ENCODE data around the gene GALNT13. TPM values are rescaled to one million over a fixed set of nuclear protein-coding genes. Genes with fewer than 3 reads are reported as not detected.

GALNT13 gene
- total and polyA plus RNA-seq, 4 donors = not detected

GRCh38 chr2:154049561-154049960, 177.8 kb downstream of the GALNT13 start:
- TF ChIP-seq NR2F2 (IDR thresholded peaks at IDR 0.05) (no peak), HNF4G (IDR thresholded peaks at IDR 0.05) (no peak), REST (IDR thresholded peaks at IDR 0.05) (no peak), YY1 (IDR thresholded peaks at IDR 0.05) (no peak), FOXA2 (IDR thresholded peaks at IDR 0.05) (no peak), JUND (IDR thresholded peaks at IDR 0.05) (no peak), SP1 (IDR thresholded peaks at IDR 0.05) (no peak), ATF3 (IDR thresholded peaks at IDR 0.05) (no peak), GABPA (IDR thresholded peaks at IDR 0.05 in 1 of 2, conservative IDR thresholded peaks at IDR 0.05 in 1 of 2) (no peak), TAF1 (conservative IDR thresholded peaks at IDR 0.05) (no peak), EGR1 (IDR thresholded peaks at IDR 0.05; ENCODE audit: low read depth in 2 of 2) (no peak), FOXA1 (IDR thresholded peaks at IDR 0.05) (no peak), HNF4A (conservative IDR thresholded peaks at IDR 0.05) (no peak), MAX (IDR thresholded peaks at IDR 0.05) (no peak), RXRA (IDR thresholded peaks at IDR 0.05) (no peak), RAD21 (IDR thresholded peaks at IDR 0.05) (no peak)
- TF ChIP-seq, protein P1, sequence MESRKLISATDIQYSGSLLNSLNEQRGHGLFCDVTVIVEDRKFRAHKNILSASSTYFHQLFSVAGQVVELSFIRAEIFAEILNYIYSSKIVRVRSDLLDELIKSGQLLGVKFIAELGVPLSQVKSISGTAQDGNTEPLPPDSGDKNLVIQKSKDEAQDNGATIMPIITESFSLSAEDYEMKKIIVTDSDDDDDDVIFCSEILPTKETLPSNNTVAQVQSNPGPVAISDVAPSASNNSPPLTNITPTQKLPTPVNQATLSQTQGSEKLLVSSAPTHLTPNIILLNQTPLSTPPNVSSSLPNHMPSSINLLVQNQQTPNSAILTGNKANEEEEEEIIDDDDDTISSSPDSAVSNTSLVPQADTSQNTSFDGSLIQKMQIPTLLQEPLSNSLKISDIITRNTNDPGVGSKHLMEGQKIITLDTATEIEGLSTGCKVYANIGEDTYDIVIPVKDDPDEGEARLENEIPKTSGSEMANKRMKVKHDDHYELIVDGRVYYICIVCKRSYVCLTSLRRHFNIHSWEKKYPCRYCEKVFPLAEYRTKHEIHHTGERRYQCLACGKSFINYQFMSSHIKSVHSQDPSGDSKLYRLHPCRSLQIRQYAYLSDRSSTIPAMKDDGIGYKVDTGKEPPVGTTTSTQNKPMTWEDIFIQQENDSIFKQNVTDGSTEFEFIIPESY (IDR thresholded peaks at IDR 0.05) = no peak
- TF ChIP-seq, protein P2, sequence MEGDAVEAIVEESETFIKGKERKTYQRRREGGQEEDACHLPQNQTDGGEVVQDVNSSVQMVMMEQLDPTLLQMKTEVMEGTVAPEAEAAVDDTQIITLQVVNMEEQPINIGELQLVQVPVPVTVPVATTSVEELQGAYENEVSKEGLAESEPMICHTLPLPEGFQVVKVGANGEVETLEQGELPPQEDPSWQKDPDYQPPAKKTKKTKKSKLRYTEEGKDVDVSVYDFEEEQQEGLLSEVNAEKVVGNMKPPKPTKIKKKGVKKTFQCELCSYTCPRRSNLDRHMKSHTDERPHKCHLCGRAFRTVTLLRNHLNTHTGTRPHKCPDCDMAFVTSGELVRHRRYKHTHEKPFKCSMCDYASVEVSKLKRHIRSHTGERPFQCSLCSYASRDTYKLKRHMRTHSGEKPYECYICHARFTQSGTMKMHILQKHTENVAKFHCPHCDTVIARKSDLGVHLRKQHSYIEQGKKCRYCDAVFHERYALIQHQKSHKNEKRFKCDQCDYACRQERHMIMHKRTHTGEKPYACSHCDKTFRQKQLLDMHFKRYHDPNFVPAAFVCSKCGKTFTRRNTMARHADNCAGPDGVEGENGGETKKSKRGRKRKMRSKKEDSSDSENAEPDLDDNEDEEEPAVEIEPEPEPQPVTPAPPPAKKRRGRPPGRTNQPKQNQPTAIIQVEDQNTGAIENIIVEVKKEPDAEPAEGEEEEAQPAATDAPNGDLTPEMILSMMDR (IDR thresholded peaks at IDR 0.05; ENCODE audit: low read depth, low read length, missing input control) = no peak
- WGBS = 56% methylated on average over 1 of the region's 1 CpG
- no peak for DNase-seq (ENCODE audit: low spot score)
- Histone ChIP-seq H3K9ac (ENCODE audit: low read depth in 1 of 2, low read length in 2 of 2) (no peak overlapping the region), H3K36me3 (ENCODE audit: control insufficient read depth in 4 of 4, insufficient read depth in 3 of 4, low read depth in 1 of 4, low read length in 3 of 4) (no peaks in the 10 kb centered on the region), H3K9me3 (ENCODE audit: control insufficient read depth in 4 of 4, low read length in 3 of 4) (no peaks in the 10 kb centered on the region), H3K27me3 (ENCODE audit: control insufficient read depth in 4 of 4, insufficient read depth in 4 of 4, low read length in 3 of 4) (no peaks in the 10 kb centered on the region), H3K27ac (ENCODE audit: low read depth in 1 of 2, low read length in 2 of 2) (no peak overlapping the region), H3K4me1 (ENCODE audit: control insufficient read depth in 4 of 4, insufficient read depth in 4 of 4, low read length in 3 of 4) (no peaks in the 10 kb centered on the region), H3K4me3 (ENCODE audit: low read depth in 1 of 3, low read length in 3 of 3) (no peak overlapping the region)

All from liver (tissue), 9 donors.